GOT3 (cell line): ENCODE measurements around the gene GLIPR1L1.
"Not testable (repeated sequence)": the region's sequence is repeated elsewhere in the genome, so short reads cannot be mapped to it uniquely, and the experiment has no call there.

Experiments used
- DNase-seq: peaks from one replicate; lab custom pipeline; 2025; ENCODE audit warnings: mixed read lengths; lab: John Stamatoyannopoulos, UW

The GLIPR1L1 gene, protein sequence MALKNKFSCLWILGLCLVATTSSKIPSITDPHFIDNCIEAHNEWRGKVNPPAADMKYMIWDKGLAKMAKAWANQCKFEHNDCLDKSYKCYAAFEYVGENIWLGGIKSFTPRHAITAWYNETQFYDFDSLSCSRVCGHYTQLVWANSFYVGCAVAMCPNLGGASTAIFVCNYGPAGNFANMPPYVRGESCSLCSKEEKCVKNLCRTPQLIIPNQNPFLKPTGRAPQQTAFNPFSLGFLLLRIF

DNA sequence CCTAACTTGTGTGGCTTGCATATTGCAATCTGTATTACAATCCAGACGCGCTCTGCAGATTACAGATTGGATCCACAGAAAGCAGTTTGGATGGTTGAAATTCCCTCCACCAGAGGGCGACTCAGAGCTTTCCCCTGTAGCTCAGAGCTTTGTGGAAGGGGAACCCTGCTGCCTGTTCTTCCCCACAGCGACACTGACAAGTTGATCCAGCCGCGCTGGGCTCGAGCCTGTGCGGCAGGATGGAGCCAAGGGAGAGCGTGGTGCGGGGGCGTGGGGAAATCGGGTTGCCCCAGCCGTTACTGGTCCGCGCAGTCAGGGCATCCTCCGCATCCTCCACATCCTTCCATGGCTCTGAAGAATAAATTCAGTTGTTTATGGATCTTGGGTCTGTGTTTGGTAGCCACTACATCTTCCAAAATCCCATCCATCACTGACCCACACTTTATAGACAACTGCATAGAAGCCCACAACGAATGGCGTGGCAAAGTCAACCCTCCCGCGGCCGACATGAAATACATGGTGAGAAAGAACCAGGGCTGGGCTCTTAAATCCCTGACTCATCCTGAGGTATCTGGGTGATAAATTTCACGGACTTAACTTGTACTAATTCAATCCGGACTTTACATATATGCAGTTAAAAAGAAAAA, at the start of gene GLIPR1L1:
Gene GLIPR1L1, plus strand, starts transcription at position 287 of the 647 bp plus-strand sequence. Its CDS starts 59 bp downstream, at position 346.
- peak; percentile 1 for DNase-seq

DNA sequence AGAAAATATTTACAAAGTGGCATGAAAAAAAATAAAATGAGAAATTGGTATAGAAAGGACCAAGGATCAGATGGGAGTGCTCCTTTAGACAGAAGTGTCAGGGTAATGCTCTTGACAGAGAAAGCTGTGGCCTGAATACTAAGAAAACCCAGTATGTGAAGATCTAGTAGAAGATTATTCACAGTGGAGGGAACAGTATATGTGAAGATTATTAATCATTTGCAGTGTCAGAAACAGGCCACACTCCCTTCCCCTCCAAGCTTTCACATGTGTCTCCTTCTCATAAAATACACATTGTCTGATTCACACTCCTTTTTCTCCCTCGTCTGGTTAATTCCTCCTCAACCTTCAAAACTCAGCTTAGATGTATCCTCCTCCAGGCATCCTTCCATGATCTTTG, 45.6 kb upstream of the GLIPR1L1 start:
- no peak for DNase-seq

DNA sequence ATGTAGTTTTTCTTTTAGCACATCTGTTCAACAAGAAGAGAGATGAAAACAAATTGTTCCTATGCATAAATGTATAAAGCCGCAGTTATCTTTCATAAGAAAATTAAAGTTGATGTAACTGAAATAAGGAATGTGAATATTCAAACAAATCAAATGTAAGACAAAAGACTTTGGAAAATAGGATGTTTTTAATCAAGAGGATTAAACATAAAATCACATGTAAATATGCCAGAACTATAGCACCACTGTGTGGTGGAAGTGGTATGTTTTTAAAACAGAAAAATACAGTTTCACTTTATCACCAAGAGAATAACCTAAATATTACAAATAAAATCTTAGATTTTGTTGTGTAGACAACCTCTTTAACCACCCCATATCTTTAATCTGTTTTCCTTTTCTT, 44.7 kb upstream of the GLIPR1L1 start:
- no peak for DNase-seq

DNA sequence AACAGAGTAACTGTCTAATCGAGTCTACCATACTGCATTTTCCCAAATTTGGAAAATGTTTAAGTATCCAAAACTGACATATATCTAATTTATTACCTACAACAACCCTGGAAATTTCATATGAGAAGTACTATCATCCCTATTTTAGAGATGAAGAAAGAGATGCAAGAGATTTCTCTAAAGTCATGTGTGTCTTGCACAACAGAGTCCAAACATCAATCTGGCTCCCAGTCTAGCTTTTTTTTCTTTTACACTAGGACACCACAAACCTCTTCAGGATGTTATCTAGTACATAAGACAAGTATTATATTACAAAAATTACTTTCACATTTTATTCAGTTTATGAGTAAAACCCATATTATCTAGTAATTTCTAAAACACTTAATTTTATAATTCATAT, 43.5 kb upstream of the GLIPR1L1 start:
- no peak for DNase-seq

DNA sequence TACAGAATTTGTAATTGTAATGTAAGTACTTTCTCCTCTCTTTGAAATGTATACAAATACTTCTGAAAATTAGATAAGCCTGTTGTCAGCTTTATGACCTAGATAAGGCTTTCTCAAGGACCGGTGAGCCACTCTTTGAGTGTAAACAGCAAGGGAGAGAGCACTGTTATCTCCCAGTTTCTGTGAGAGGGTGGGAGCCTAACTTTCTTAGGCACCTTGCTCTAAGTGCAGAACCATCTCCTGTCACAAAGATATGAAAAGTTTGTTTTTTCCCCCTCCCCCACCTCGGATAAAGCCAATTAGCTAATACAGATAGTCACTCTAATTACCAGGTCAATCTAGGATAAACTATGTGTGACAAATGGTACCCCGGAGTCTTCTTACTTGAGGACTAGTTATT, 40.1 kb upstream of the GLIPR1L1 start:
- DNase-seq = no peak

DNA sequence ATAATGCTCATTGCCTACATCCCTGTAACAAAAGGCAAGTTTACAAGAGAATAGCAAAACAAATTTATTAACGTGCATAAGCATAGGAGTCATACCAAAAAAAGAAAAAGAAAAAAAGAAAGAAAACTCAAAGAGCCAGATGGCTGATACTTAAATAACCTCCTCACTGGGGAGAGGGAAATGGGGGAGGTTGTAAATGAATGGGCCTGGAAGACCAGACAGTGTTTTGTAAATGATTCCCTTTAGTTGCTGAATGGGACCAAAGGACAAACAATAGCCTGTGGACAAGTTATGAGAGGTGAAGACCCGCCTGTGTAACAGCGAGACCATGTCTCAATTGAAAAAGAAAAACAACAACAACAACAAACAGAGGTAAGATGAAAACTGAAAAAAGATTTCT, 39.7 kb upstream of the GLIPR1L1 start:
- no peak for DNase-seq

DNA sequence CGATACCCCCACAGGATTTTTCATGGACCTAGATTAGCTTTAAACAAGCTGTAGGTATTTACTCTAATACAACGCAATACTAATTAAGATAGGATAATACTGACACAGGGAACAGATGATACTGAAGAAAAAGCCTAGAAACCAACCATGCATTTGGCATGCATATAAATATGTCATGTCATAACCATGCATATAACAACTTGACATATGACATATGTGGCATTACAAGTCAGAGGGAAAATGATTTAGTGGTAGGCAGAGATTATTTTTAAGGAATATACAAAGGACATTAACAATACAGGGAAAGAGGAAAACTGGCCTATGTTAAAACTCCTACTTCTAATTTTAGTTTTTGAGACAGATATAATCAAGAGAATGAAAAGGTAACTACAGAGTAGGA, 32.2 kb upstream of the GLIPR1L1 start:
- DNase-seq = no peak

DNA sequence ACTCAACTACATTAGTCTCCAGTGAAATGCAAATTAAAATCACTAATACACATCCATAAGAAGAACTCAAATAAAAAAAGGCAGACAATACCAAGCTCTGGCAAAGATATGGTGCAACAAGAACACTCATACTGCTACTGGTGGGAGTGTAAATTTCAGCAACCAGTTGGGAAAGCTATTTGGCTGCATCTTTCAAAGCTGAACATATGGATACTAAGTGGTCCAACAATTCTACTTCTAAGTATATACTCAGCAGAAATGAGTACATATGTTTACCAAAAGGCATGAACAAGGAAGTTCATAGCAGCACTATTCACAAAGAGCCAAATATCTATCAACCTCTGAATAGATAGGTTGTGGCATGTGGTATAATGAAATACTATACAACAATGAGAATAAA, 31.7 kb upstream of the GLIPR1L1 start:
- DNase-seq = no peak

DNA sequence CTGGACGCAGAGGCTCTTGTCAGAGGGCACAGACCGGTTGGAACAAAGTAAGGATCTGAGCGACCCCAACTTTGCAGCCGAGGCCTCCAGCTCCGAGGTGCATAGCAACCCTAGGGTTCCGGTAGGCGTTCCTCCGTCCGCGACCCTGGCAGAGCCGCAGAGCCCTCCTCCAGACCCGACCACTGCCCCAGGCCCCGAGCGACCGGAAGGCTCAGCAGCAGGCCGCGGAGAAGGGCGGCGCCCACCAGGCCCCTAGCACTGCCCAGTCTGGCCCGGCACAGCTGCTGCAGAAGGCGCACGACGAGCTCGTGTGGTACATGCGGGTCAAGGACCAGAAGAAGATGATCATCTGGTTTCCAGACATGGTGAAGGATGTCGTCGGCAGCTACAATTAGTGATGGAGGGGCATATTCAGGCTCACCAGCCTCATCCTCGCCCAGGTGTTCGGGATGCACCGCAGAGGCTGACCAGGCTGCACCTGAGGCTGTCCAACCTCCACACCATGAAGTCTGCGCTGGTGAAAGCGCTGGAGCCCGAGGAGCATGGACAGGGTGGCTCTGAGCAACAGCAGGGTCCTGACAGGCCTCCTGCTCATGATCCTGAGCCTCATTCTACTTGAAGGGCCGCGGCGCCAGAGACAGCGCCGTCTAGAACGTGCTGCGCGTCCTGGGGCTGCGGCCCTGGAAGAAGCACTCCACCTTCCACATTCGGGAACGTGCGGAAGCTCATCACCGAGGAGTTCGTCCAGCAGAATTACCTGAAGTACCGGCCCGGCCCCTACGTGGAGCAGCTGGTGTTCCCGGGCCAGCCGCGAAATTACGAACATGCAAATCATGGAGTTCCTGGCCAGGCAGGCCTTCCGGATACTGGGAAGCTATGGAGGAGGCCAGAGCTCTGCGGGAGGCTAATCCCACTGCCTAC, 28.8 kb upstream of the GLIPR1L1 start:
- DNase-seq = no peak

DNA sequence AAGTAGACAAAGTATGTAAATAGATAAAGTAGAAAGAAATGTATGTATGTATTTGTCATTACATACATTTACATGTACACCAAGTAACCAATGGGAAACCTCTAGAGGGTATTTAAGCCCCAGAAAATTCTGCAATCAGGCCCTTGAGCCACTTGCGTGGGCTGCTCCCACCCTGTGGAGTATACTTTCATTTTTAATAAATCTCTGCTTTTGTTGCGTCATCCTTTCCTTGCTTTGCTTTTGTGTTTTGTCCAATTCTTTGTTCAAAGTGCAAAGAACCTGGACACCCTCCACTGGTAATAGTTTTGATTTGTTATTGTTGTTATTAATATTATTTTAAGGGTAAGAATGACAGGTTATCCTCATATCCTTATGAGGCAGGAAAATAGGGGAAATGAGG, 26.2 kb upstream of the GLIPR1L1 start:
- DNase-seq = no peak

DNA sequence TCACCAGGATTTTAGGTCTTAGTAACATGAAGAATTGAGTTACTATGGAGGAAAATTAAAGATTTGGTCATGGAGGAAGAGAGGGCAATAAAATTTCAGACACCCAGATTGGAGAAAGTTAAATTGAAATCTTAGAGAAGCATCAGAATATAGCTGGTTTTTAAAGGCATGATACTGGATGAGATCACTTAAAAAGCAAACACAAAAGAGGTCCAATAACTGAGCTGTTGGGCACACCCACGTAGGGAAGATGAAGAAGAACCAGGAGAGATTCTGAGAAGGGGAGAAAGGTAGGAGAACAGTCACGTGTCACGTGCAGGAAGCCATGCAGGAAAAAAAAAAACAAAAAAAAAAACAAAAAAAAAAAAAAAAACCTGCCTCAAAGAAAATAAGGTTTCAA, 23.1 kb upstream of the GLIPR1L1 start:
- DNase-seq = no peak

DNA sequence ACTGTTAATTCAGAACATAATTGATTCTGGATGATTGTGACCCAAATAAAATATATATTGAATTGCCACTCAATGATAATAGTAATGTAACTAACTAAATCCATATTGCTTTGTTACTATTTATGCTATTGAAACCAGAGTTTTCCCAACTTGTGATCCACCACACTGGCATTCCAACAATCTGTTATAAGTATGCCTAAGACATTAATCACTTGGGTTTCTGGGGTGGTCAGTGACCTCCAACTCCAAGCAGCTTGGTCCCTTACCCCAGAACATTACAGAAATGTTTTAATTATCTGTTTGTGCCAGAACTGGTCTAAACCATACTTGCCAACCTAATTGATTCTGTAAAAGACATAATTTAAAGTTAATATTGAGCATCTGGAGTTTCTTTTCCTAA, 19.0 kb upstream of the GLIPR1L1 start:
- no peak for DNase-seq

DNA sequence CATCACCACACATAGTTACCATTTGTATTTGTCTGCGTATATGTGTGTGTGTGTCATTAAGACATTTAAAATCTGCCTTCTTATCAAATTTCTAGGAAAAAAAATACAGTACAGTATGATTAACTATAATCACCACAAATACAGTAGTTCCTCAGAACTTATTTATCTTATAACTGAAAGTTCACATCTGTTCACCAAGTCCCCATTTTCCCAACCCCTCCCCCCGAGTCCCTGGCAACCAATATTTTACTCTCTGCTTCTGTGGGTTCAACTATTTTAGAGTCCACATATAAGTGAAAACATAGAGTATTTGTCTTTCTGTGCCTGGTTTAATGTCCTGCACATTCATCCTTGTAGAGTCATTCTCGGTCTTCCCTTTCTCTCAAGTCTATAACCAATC, 16.7 kb upstream of the GLIPR1L1 start:
- no peak for DNase-seq

DNA sequence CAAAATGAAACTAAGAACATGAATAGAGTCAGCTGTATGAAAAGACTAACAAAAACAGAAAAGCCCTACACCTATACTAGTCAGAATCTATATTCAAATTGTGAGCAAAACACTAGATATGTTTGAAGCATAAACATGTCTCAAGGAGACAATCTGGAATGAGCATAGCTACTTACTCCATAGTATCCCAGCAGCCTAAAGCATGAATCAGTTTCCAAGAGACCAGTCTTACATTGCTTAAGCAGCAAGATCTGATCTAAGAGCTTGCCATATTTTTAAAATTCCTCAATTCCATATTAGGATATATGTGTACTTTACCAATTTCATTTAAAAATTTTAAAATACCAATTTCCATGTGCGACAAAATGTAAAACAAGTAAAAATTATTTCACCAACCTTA, 12.0 kb upstream of the GLIPR1L1 start:
- DNase-seq = no peak

DNA sequence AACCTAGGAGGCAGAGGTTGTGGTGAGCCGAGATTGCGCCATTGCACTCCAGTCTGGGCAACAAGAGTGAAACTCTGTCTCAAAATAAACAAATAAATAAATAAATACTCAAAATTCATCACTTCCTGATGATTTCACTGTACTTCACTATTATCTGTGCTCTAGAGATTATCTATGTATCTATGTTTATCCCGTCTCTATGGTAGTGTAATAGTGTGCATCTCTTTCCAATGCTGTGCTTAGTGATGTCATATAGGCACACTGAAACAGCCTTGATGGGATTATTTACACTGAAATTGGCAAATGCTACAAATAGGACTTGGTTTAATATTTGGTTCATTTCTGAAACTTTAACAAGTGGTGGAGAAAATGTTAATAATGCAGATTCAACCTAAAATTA, 10.8 kb upstream of the GLIPR1L1 start:
- no peak for DNase-seq

DNA sequence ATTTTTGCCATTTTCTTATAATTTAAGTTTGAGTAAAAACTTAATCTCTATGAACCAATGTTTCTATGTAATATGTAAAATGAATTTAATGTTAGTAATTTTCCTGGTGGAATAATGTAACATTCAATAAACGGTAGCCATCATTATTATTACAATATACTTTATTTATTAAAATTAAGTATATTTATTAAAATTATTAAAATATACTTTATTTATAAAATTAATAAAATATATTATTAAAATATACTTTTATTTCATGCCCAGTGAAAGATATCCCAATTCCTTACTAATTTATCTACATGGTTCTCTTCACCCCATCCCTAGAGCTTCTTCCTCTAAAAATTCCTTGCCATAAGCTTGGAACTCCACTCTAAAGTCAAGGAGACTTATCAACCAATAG, 6.8 kb upstream of the GLIPR1L1 start:
- DNase-seq = no peak

DNA sequence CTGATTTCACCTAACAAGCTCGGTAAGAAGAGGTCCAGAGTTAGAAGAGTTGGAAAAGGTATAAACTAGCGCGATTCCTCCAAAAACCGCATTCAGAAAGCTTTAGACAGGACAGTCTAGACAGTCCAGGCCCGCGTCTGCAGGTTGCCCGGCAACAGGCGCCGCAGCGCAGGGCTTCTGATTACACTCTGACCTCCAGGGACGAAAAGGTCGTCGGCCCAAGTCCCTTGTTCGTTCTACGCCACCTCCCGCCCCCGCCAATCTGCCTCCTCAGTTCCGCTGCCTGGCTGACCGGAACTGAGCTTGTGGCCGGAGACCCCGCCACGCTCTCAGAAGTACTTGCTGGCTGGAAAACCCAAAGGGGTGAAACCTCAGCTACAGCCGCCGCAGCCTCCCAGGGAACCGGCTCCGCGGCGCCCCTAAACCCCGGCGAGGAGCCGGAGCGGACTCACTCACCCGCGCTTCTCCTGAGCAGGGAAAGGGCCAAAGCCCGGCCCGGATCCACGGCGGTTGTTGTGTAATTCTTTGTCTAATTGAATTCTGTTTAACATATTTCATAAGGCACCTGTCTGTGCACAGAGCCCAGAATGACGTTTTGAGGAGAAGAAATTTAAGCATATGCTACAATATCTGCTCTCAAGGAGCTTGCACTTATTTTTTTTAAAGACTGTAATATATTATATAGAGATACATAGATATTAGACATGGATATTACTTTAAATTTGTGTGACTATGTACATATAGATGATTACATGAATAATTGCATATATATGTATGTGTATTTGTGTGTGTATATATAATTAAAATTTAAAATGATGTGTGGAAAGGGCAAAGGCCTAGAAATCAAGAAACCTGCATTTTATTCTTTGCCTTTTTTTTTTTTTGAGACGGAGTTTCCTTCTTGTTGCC, 4.3 kb upstream of the GLIPR1L1 start, which contains the start of gene CAPS2:
Gene CAPS2, minus strand, starts transcription at position 407 of the 909 bp plus-strand sequence. CDS start 3,826 bp downstream, outside the sequence.
- peak; percentile 18 for DNase-seq

DNA sequence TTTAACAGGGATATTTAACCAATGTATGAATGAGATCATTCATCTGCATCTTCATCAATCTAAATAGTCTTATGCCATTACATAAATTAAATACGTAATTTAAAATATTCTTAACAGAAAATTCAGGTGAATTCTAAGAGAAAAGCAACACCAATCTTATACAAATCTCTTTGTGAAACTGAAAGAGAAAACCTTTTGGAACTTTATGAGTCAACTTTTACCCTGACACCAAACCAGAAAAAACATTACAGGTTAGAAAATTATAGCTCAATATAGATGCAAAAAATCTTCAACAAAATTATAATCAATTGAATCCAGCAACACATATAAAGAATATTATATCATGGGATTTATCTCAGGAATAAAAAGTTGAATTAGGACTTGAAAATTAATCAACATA, 3.4 kb downstream of the GLIPR1L1 start:
- DNase-seq = no peak

DNA sequence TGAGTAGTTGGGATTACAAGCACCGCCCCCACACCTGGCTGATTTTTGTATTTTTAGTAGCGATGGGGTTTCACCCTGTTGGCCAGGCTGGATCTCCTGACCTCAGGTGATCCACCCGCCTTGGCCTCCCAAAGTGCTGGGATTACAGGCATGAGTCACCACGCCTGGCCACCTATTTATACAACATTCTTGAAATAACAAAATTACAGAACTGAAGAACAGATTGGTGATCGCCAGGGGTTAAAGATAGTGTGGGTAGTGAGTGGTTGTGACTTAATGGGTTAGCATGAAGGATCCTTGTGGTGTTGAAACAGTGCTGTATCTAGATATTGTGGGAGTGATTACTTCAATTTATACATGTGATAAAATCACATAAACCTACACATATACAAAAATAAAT, 7.4 kb downstream of the GLIPR1L1 start:
- DNase-seq = no peak

DNA sequence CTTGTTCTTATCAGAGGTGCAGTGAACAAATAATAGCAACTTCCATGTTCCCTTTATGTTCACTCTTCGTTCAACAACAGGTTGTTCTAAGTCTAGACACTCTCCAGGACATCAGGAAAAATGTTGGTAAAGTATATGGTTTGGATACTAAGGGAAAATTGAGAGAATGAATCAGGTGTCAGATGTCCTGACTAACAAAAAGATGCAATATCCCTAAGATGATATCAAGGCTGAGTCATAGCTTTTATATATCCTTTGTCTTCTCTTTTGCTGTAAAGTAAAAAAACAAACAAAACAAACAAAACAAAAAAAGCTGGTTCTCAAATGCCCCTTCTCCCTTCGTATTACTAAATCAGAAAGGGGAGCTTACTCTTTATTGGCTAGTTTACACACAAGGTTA, 11.1 kb downstream of the GLIPR1L1 start:
- DNase-seq = no peak

DNA sequence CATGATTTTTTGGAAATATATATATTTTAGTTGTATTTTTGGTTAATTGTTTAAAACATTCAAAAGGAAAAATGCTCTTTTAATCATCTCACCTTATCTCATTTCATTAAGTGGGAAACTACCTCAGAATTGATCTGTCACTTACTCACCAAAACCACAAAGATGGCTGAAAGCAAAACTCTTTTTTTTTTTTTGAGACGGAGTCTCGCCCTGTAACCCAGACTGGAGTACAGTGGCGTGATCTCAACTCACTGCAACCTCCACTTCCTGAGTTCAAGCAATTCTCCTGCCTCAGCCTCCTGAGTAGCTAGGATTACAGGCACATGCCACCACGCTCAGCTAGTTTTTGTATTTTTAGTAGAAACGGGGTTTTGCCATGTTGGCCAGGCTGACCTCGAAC, 11.7 kb downstream of the GLIPR1L1 start:
- DNase-seq = not testable (repeated sequence)

DNA sequence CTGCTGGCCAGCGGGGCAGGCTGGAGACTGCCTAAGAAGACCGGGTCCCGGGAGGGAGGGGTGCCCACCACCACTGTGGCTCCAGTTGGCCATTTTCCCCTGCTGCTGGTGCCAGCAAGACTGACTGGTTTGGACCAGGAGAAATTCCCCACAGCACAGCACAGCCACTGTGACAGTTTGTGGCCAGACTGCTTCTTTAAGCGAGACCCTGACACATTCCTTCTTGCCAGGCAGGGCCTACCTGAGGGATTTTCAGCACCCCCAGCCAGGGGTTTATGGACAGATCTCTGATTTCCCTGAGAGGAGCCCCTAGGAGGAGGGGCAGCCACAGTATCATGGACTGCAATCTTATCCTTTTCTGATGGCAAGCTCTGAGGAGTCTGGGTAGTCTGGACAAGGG, 15.5 kb downstream of the GLIPR1L1 start:
- no peak for DNase-seq
